Trophoblast cell (in vitro differentiated cells and primary cell): ENCODE data around the gene ORMDL3.

Source experiments
- DNase-seq, 2 donors: peaks; one replicate each; pipeline ENCODE4 v3.0.0-alpha.2; 2016
- H2AFZ ChIP-seq: 2 replicates; pipeline ENCODE4 v1.6.1; 2013; ENCODE audit warnings: low read length, moderate library complexity, mild to moderate bottlenecking; ENCODE audit not compliant: insufficient read depth, poor library complexity
- H2AK5ac ChIP-seq: 2 replicates; pipeline ENCODE4 v1.6.1; 2013; ENCODE audit warnings: mild to moderate bottlenecking, low read length
- H2BK120ac ChIP-seq: 2 replicates; pipeline ENCODE4 v1.6.1; 2013; ENCODE audit warnings: low read length, mild to moderate bottlenecking, moderate library complexity; ENCODE audit not compliant: insufficient read depth, poor library complexity
- H2BK12ac ChIP-seq: 2 replicates; pipeline ENCODE4 v1.6.1; 2013; ENCODE audit warnings: mild to moderate bottlenecking, low read length, moderate library complexity
- H2BK5ac ChIP-seq: 2 replicates; pipeline ENCODE4 v1.6.1; 2013; ENCODE audit warnings: low read length, low read depth, moderate library complexity, mild to moderate bottlenecking; ENCODE audit not compliant: poor library complexity
- H3K14ac ChIP-seq: 2 replicates; pipeline ENCODE4 v1.6.1; 2013; ENCODE audit warnings: mild to moderate bottlenecking, low read length
- H3K18ac ChIP-seq: 2 replicates; pipeline ENCODE4 v1.6.1; 2013; ENCODE audit warnings: mild to moderate bottlenecking, low read length
- H3K23ac ChIP-seq: 2 replicates; pipeline ENCODE4 v1.6.1; 2013; ENCODE audit warnings: low read length
- H3K27ac ChIP-seq: 2 replicates; pipeline ENCODE4 v1.5.1; 2013; ENCODE audit warnings: low read depth, mild to moderate bottlenecking, inconsistent platforms, low read length, moderate library complexity
- H3K27me3 ChIP-seq: 2 replicates; pipeline ENCODE4 v1.6.1; 2013; ENCODE audit warnings: inconsistent platforms, mild to moderate bottlenecking, low read length, moderate library complexity; ENCODE audit not compliant: insufficient read depth
- H3K36me3 ChIP-seq, 2 experiments: 1 replicate in 1 of 2; 2 replicates in 1 of 2; pipeline ENCODE4 v1.6.1; 2013; ENCODE audit warnings: low read length in 2 of 2, mild to moderate bottlenecking in 2 of 2, moderate library complexity in 1 of 2; ENCODE audit not compliant: insufficient read depth in 2 of 2, control insufficient read depth in 1 of 2
- H3K4ac ChIP-seq: 2 replicates; pipeline ENCODE4 v1.6.1; 2013; ENCODE audit warnings: low read depth, mild to moderate bottlenecking, low read length, moderate library complexity
- H3K4me1 ChIP-seq, 2 experiments: 1 replicate in 1 of 2; 2 replicates in 1 of 2; pipeline ENCODE4 v1.6.1; 2013; ENCODE audit warnings: low read length in 2 of 2, mild to moderate bottlenecking in 2 of 2, moderate library complexity in 1 of 2; ENCODE audit not compliant: insufficient read depth in 2 of 2, control insufficient read depth in 1 of 2
- H3K4me2 ChIP-seq: 2 replicates; pipeline ENCODE4 v1.6.1; 2013; ENCODE audit warnings: inconsistent platforms, mild to moderate bottlenecking, low read length, moderate library complexity
- H3K4me3 ChIP-seq: 2 replicates; pipeline ENCODE4 v1.5.1; 2013; ENCODE audit warnings: mild to moderate bottlenecking, low read depth, low read length, inconsistent platforms
- H3K79me1 ChIP-seq: one replicate; pipeline ENCODE4 v1.6.1; 2013; ENCODE audit warnings: low read length
- H3K79me2 ChIP-seq: 2 replicates; pipeline ENCODE4 v1.6.1; 2013; ENCODE audit warnings: low read length, mild to moderate bottlenecking; ENCODE audit not compliant: control insufficient read depth, insufficient read depth, poor library complexity
- H3K9ac ChIP-seq: 2 replicates; pipeline ENCODE4 v1.6.1; 2013; ENCODE audit warnings: mild to moderate bottlenecking, low read length
- H3K9me3 ChIP-seq: 2 replicates; pipeline ENCODE4 v1.6.1; 2013; ENCODE audit warnings: low read depth, mild to moderate bottlenecking, control low read depth, inconsistent platforms, low read length; ENCODE audit not compliant: insufficient read depth
- H4K12ac ChIP-seq: 2 replicates; pipeline ENCODE4 v1.6.1; 2013; ENCODE audit warnings: low read depth, mild to moderate bottlenecking, low read length, moderate library complexity
- H4K8ac ChIP-seq: 2 replicates; pipeline ENCODE4 v1.6.1; 2013; ENCODE audit warnings: low read depth, mild to moderate bottlenecking, low read length, moderate library complexity
- H4K91ac ChIP-seq: one replicate; pipeline ENCODE4 v1.6.1; 2013; ENCODE audit warnings: low read depth, mild to moderate bottlenecking, low read length, moderate library complexity
- WGBS: extraction: QIAGEN DNeasy Blood & Tissue Kit; methylation state at CpG from one replicate; pipeline ENCODE4 v1.1.7; 2013; ENCODE audit warnings: missing lambda C conversion rate; ENCODE audit not compliant: insufficient read length, insufficient coverage; ENCODE audit errors: extremely low coverage; 5-methylcytosine and 5-hydroxymethylcytosine counted together

The ORMDL3 gene

GRCh38 chr17:39953471-39953888 lies 26.1 kb upstream of the ORMDL3 start:
- Histone ChIP-seq H3K14ac (peak overlapping the region; percentile 64), H3K9me3 (peaks cover 2% of the 10 kb centered on the region), H3K27me3 (no peaks in the 10 kb centered on the region), H3K23ac (no peak overlapping the region), H3K4me3 (peak overlapping the region; percentile 47), H3K9ac (no peak overlapping the region), H3K27ac (no peak overlapping the region), H2BK12ac (no peak overlapping the region), H4K91ac (peak overlapping the region; percentile 67), H2AK5ac (peak overlapping the region; percentile 76), H3K18ac (peak overlapping the region; percentile 64), H3K79me2 (peaks cover 3% of the 10 kb centered on the region), H4K8ac (peak overlapping the region; percentile 97), H2BK120ac (peak overlapping the region; percentile 62), H4K12ac (peak overlapping the region; percentile 96), H3K4ac (peak overlapping the region; percentile 63), H3K79me1 (peaks cover 7% of the 10 kb centered on the region), H2BK5ac (peak overlapping the region; percentile 28), H3K4me1 (peaks cover 8 to 9% of the 10 kb centered on the region in 2 experiments), H3K36me3 (no peaks in the 10 kb centered on the region), H3K4me2 (peak overlapping the region; percentile 55), H2AFZ (peak overlapping the region; percentile 96)
- WGBS: no CpG with 5 or more reads among the region's 9 CpGs
- DNase-seq: no peak

- Histone ChIP-seq H3K9ac (peak overlapping the region; percentile 38), H3K4me3 (peak overlapping the region; percentile 53), H3K18ac (peak overlapping the region; percentile 64), H3K4me2 (peak overlapping the region; percentile 77), H3K4me1 (peaks cover 8 to 9% of the 10 kb centered on the region in 2 experiments), H4K8ac (peak overlapping the region; percentile 97), H2AK5ac (no peak overlapping the region), H3K9me3 (peaks cover 2% of the 10 kb centered on the region), H2BK120ac (peak overlapping the region; percentile 62), H3K4ac (no peak overlapping the region), H2BK5ac (no peak overlapping the region), H4K91ac (peak overlapping the region; percentile 67), H3K27ac (no peak overlapping the region), H3K23ac (no peak overlapping the region), H4K12ac (peak overlapping the region; percentile 96), H2AFZ (peak overlapping the region; percentile 96), H3K27me3 (no peaks in the 10 kb centered on the region), H2BK12ac (no peak overlapping the region), H3K79me2 (peaks cover 3% of the 10 kb centered on the region), H3K36me3 (no peaks in the 10 kb centered on the region), H3K79me1 (peaks cover 7% of the 10 kb centered on the region), H3K14ac (peak overlapping the region; percentile 64)
- peak; percentile 82 to 93 for DNase-seq
- WGBS: no CpG with 5 or more reads among the region's 55 CpGs
Measured at GRCh38 chr17:39952680-39953470, 25.5 kb upstream of the ORMDL3 start.

DNA sequence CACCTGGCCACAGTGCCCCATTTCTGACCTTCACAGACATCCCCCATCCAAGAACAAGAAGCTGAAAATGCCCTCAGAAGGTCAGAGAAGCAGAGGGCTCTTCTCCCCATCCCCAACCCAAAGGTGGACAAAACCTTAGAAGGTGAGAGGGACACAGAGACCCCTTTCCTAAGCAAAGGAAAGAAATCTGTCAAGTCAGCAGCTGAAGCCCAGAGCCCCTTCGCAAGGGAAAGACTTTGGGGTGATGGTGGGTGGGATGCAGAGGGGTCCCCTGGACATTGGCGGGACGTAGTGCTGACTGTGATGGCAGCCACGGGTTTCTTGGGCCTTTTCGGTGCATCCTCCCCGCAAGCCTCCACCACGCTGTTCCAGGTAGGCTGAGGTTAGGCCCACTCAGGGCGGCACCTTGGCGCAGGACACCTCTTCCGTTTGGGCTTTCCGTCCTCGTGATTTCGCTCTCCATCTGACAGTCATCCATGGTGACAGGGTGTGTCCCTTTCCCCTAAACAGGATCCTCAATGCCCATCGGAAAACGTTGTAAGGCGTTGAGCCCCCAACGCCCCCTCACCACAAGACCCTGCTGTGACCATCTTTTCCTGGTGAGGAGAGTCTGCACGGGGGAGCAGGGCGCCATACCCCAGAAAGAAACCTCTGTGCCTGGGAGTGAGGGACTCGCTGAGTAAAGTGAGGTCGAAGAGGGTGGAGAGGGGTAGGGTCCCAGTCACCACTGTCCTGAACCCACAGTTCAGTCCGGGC lies 24.7 kb upstream of the ORMDL3 start:
- Histone ChIP-seq H3K23ac (no peak overlapping the region), H3K9me3 (peaks cover 2% of the 10 kb centered on the region), H2BK120ac (peak overlapping the region; percentile 14), H3K18ac (no peak overlapping the region), H3K14ac (peak overlapping the region; percentile 3), H2BK12ac (no peak overlapping the region), H3K27me3 (no peaks in the 10 kb centered on the region), H4K8ac (peak overlapping the region; percentile 43), H3K4me3 (peak overlapping the region; percentile 53), H2AFZ (peak overlapping the region; percentile 68), H2BK5ac (no peak overlapping the region), H3K79me1 (peaks cover 7% of the 10 kb centered on the region), H3K79me2 (peaks cover 3% of the 10 kb centered on the region), H3K9ac (peak overlapping the region; percentile 38), H3K4me1 (peaks cover 8 to 9% of the 10 kb centered on the region in 2 experiments), H4K91ac (no peak overlapping the region), H3K36me3 (no peaks in the 10 kb centered on the region), H3K4ac (no peak overlapping the region), H2AK5ac (no peak overlapping the region), H4K12ac (no peak overlapping the region), H3K4me2 (peak overlapping the region; percentile 77), H3K27ac (no peak overlapping the region)
- no CpG with 5 or more reads among the region's 22 CpGs for WGBS
- DNase-seq: no peak

GRCh38 chr17:39950871-39951348 lies 23.5 kb upstream of the ORMDL3 start:
- Histone ChIP-seq H3K36me3 (no peaks in the 10 kb centered on the region), H3K79me1 (peaks cover 7% of the 10 kb centered on the region), H3K4me3 (no peak overlapping the region), H3K79me2 (peaks cover 3% of the 10 kb centered on the region), H3K4me1 (peaks cover 8 to 9% of the 10 kb centered on the region in 2 experiments), H2BK5ac (no peak overlapping the region), H3K23ac (no peak overlapping the region), H4K12ac (no peak overlapping the region), H2BK12ac (no peak overlapping the region), H3K9me3 (peaks cover 2% of the 10 kb centered on the region), H3K4me2 (no peak overlapping the region), H2AFZ (no peak overlapping the region), H2AK5ac (no peak overlapping the region), H3K27me3 (no peaks in the 10 kb centered on the region), H3K14ac (no peak overlapping the region), H2BK120ac (no peak overlapping the region), H3K9ac (no peak overlapping the region), H3K27ac (no peak overlapping the region), H3K18ac (no peak overlapping the region), H4K91ac (no peak overlapping the region), H4K8ac (no peak overlapping the region), H3K4ac (no peak overlapping the region)
- DNase-seq: no peak
- WGBS: no CpG with 5 or more reads among the region's 5 CpGs
